PFSK-1 (cell line): Measurements from ENCODE around the gene EIF2B1.

ENCODE experiments used
- POLR2AphosphoS5 ChIP-seq: IDR thresholded peaks from 2 replicates; pipeline ENCODE4 v1.6.1; 2012; ENCODE audit warnings: low read depth, mild to moderate bottlenecking, control low read depth, low read length, moderate library complexity
- REST ChIP-seq, 2 experiments: IDR thresholded peaks; 2 replicates each; pipeline versions ENCODE4 v1.6.1 to v1.8.0; 2011 to 2012; ENCODE audit warnings: low read depth in 2 of 2, low read length in 2 of 2, control low read depth in 1 of 2, inconsistent platforms in 1 of 2, mild to moderate bottlenecking in 1 of 2, moderate library complexity in 1 of 2; ENCODE audit not compliant: insufficient read depth in 1 of 2
- SIN3A ChIP-seq: IDR thresholded peaks from 2 replicates; pipeline ENCODE4 v1.6.1; 2012; ENCODE audit warnings: mild to moderate bottlenecking, low read length, moderate library complexity, borderline replicate concordance; ENCODE audit not compliant: insufficient read depth
- TAF1 ChIP-seq: IDR thresholded peaks from 2 replicates; pipeline ENCODE4 v1.6.1; 2012; ENCODE audit warnings: low read length, control low read depth, borderline replicate concordance; ENCODE audit not compliant: insufficient read depth

GRCh38 chr12:123598522-123598921 lies 35.0 kb downstream of the EIF2B1 start:
- TF ChIP-seq POLR2AphosphoS5 (no peak), REST (IDR thresholded peaks at IDR 0.05; ENCODE audit: insufficient read depth in 1 of 2, low read depth in 2 of 2, low read length in 2 of 2) (no peak), TAF1 (no peak), SIN3A (no peak)
